Calu3 (cell line): ENCODE results near the gene DCTN5. TPM values are rescaled to one million over a fixed set of nuclear protein-coding genes. Genes with fewer than 3 reads are reported as not detected.
"Not testable (repeated sequence)": the region's sequence is repeated elsewhere in the genome, so short reads cannot be mapped to it uniquely, and the experiment has no call there.

Experiments
- BruUV-seq: library from RNA; stranded (reverse); fragments of 400-500 nt; replicated peaks from 2 replicates; lab custom pipeline; 2021; lab: Mats Ljungman, UMichigan
- CTCF ChIA-PET: fragments of 300-600 bp; sonication (Branson Sonifier 250); formaldehyde crosslinking; loops from one replicate; lab custom pipeline; 2022; ENCODE audit warnings: antibody characterized with exemption; lab: Charles Lee
- DNase-seq: peaks from one replicate; pipeline ENCODE4 v3.0.0; 2022
- H3K27ac Mint-ChIP-seq: one replicate; pipeline ENCODE4 v1.8.0; 2022; ENCODE audit warnings: mixed read lengths; ENCODE audit not compliant: unreplicated experiment
- H3K27me3 Mint-ChIP-seq: one replicate; pipeline ENCODE4 v1.8.0; 2022; ENCODE audit warnings: mixed read lengths; ENCODE audit not compliant: unreplicated experiment
- H3K36me3 Mint-ChIP-seq: one replicate; pipeline ENCODE4 v1.8.0; 2022; ENCODE audit warnings: mild to moderate bottlenecking, moderate library complexity, mixed read lengths; ENCODE audit not compliant: insufficient read depth, unreplicated experiment
- H3K4me1 Mint-ChIP-seq: one replicate; pipeline ENCODE4 v1.8.0; 2022; ENCODE audit warnings: mild to moderate bottlenecking, low read depth, mixed read lengths; ENCODE audit not compliant: unreplicated experiment
- H3K4me3 Mint-ChIP-seq: one replicate; pipeline ENCODE4 v1.8.0; 2022; ENCODE audit warnings: mild to moderate bottlenecking, low read depth, moderate library complexity, mixed read lengths; ENCODE audit not compliant: unreplicated experiment
- H3K9me3 Mint-ChIP-seq: one replicate; pipeline ENCODE4 v1.8.0; 2022; ENCODE audit warnings: low read depth, mixed read lengths; ENCODE audit not compliant: unreplicated experiment
- intact Hi-C: fragments of 100-400 bp; cut with micrococcal nuclease; formaldehyde crosslinking; loops from one replicate; pipeline ENCODE4 v1.10.0; 2022; ENCODE audit not compliant: unreplicated experiment
- total RNA-seq: library from RNA; stranded (reverse); gene quantifications from 2 replicates; pipeline ENCODE4 v1.2.3, GENCODE V29; 2022
- TF ChIP-seq, protein P1 (sequence below): fragments of 200-600 bp; IDR thresholded peaks from one replicate; pipeline ENCODE4 v1.8.0; 2022; ENCODE audit warnings: antibody characterized with exemption; ENCODE audit not compliant: unreplicated experiment

DCTN5 gene
- total RNA-seq, 1 experiment from 2014 or later = 155 TPM

DNA sequence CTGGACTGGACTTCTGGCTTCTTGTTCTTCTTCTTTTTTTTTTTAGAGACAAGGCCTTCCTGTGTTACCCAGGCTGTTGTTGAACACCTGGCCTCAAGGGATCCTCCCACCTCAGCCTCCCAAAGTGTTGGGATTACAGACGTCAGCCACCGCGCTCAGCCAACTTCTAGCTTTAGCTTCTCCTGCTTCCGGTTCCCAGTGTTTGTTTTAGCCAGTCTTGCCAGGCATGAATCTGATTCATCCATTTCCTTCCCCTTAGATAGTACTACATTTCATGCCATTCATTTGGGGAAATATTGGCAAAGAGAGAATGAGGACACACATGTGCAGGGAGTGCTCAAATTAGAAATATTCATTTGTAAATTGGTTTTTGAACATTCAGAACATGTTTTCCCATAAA lies 33.1 kb upstream of the DCTN5 start:
- Mint-ChIP-seq H3K9me3 (no peaks in the 10 kb centered on the region), H3K27ac (no peak overlapping the region), H3K36me3 (peaks cover 26% of the 10 kb centered on the region), H3K27me3 (no peaks in the 10 kb centered on the region), H3K4me3 (no peak overlapping the region), H3K4me1 (no peaks in the 10 kb centered on the region)
- TF ChIP-seq, protein P1, sequence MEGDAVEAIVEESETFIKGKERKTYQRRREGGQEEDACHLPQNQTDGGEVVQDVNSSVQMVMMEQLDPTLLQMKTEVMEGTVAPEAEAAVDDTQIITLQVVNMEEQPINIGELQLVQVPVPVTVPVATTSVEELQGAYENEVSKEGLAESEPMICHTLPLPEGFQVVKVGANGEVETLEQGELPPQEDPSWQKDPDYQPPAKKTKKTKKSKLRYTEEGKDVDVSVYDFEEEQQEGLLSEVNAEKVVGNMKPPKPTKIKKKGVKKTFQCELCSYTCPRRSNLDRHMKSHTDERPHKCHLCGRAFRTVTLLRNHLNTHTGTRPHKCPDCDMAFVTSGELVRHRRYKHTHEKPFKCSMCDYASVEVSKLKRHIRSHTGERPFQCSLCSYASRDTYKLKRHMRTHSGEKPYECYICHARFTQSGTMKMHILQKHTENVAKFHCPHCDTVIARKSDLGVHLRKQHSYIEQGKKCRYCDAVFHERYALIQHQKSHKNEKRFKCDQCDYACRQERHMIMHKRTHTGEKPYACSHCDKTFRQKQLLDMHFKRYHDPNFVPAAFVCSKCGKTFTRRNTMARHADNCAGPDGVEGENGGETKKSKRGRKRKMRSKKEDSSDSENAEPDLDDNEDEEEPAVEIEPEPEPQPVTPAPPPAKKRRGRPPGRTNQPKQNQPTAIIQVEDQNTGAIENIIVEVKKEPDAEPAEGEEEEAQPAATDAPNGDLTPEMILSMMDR = no peak
- CTCF ChIA-PET = no interaction called here
- intact Hi-C loops = no loop called here
- BruUV-seq = no TSS peak
- DNase-seq = no peak

DNA sequence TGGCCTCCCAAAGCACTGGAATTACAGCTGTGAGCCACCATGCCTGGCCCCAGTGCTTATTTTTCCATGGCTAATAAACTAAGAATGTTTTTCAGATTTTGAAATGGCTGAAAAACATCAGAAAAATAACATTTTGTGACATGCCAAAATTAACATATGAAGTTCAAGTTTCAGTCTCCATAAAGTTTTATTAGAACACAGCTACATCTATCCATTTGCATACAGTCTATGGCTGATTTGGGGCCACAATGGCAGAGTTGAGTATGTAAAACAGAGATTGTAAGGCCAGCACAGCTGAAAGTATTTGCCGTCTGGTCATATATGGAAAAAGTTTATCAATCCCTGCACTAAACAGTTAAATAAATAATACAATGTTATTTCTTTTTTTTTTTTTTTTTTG lies 31.3 kb upstream of the DCTN5 start:
- H3K36me3 Mint-ChIP-seq = peaks cover 27% of the 10 kb centered on the region
- TF ChIP-seq, protein P1 = no peak
- CTCF ChIA-PET = interaction anchor here (0.6 kb wide), 1 partner anchor 39 kb away, joined by 6 read pairs; no protein-coding TSS in a partner anchor

DNA sequence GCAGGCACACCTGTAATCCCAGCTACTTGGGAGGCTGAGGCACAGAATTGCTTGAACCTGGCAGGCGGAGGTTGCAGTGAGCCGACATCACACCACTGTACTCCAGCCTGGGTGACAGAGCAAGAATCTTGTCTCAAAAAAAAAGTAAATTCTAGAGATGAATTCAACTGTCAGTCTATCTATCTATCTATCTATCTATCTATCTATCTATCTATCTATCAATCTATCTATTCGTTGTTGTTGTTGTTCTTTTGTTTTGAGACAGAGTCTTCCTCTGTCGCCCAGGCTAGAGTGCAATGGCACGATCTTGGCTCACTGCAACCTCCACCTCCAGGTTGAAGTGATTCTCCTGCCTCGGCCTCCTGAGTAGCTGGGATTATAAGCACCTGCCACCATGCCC lies 30.4 kb upstream of the DCTN5 start:
- H3K4me3 Mint-ChIP-seq, intact Hi-C loops, H3K27ac Mint-ChIP-seq, H3K9me3 Mint-ChIP-seq, H3K27me3 Mint-ChIP-seq, H3K4me1 Mint-ChIP-seq, BruUV-seq, DNase-seq, CTCF ChIA-PET: not testable (repeated sequence)
- peaks cover 35% of the 10 kb centered on the region for H3K36me3 Mint-ChIP-seq

More for the DNA sequence above, 31.3 kb upstream of the DCTN5 start:
- Mint-ChIP-seq H3K4me3 (no peak overlapping the region), H3K27ac (no peak overlapping the region), H3K9me3 (no peaks in the 10 kb centered on the region), H3K27me3 (no peaks in the 10 kb centered on the region), H3K4me1 (no peaks in the 10 kb centered on the region)
- no peak for DNase-seq
- intact Hi-C loops = no loop called here
- BruUV-seq = no TSS peak

DNA sequence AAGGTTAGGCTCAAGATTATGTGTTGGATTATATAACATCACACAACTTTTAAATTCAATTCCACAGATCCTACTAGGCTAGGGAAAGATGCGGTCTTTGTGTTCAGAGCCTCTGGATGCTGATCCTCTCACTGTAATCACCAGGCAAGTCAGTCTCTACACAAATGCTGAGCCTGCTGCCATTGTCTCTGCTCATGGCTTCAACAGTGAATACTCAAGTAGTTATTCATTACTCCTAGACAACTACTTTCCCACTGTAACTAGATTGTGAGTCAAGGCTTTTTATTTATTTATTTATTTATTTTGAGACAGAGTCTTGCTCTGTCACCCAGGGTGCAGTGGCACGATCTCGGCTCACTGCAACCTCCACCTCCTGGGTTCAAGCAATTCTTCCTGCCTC lies 29.3 kb upstream of the DCTN5 start:
- H3K27ac Mint-ChIP-seq = no peak overlapping the region
- DNase-seq = no peak
- BruUV-seq = no TSS peak
- H3K9me3 Mint-ChIP-seq = no peaks in the 10 kb centered on the region
- CTCF ChIA-PET = interaction anchor here (0.7 kb wide), 1 partner anchor 256 kb away, joined by 4 read pairs; no protein-coding TSS in a partner anchor
- H3K4me3 Mint-ChIP-seq = no peak overlapping the region
- intact Hi-C loops = no loop called here
- TF ChIP-seq, protein P1 = no peak
- H3K27me3 Mint-ChIP-seq = no peaks in the 10 kb centered on the region
- no peaks in the 10 kb centered on the region for H3K4me1 Mint-ChIP-seq
- H3K36me3 Mint-ChIP-seq = peaks cover 36% of the 10 kb centered on the region

DNA sequence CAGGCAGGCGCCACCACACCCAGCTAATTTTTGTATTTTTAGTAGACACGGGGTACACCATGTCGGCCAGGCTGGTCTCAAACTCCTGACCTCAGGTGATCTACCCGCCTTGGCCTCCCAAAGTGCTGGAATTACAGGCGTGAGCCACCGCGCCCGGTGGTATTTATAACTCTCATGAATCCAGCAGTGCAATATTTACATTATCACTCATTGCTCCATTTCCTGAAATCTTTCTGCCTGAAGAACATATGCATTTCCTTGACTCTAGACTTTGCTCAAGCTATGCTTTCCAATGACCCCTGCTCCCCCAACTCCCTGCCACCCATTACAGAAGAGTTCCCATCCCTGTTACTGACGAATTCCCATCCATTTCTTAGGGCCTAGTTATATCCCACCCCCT lies 25.5 kb upstream of the DCTN5 start:
- Mint-ChIP-seq H3K27me3 (no peaks in the 10 kb centered on the region), H3K27ac (peak overlapping the region; percentile 34), H3K4me1 (no peaks in the 10 kb centered on the region), H3K36me3 (peaks cover 38% of the 10 kb centered on the region), H3K9me3 (no peaks in the 10 kb centered on the region), H3K4me3 (no peak overlapping the region)
- intact Hi-C loops = no loop called here
- BruUV-seq = no TSS peak
- DNase-seq = no peak
- TF ChIP-seq, protein P1 = no peak
- CTCF ChIA-PET = no interaction called here
